Thyroid gland (tissue), 4 donors: Measurements from ENCODE around the gene BTF3. TPM values are rescaled to one million over a fixed set of nuclear protein-coding genes. Genes with fewer than 3 reads are reported as not detected.
"Not testable (repeated sequence)": the region's sequence is repeated elsewhere in the genome, so short reads cannot be mapped to it uniquely, and the experiment has no call there.

Source experiments
- DNase-seq, 2 donors: peaks; one replicate each; pipeline ENCODE4 v3.0.0-alpha.2; 2019
- H3K27ac ChIP-seq, 3 donors: fragments of 200-600 bp; sonication (generic); 1 replicate in 2 of 3; 2 replicates in 1 of 3; pipeline ENCODE4 v1.5.1; 2016 to 2019; ENCODE audit warnings: mild to moderate bottlenecking in 1 of 3, moderate library complexity in 1 of 3
- H3K27me3 ChIP-seq: fragments of 200-600 bp; sonication (generic); one replicate; pipeline ENCODE4 v1.5.1; 2019
- H3K36me3 ChIP-seq, 2 donors: fragments of 200-600 bp; sonication (generic); one replicate each; pipeline ENCODE4 v1.5.1; 2016 to 2019
- H3K4me1 ChIP-seq, 2 donors: fragments of 200-600 bp; sonication (generic); one replicate each; pipeline ENCODE4 v1.5.1; 2017 to 2019
- H3K4me3 ChIP-seq, 3 donors: fragments of 200-600 bp; sonication (generic); replicated peaks in 1 of 3; 1 replicate in 2 of 3; 2 replicates in 1 of 3; pipeline ENCODE4 v1.5.1; 2016; ENCODE audit warnings: mild to moderate bottlenecking in 1 of 3
- H3K9me3 ChIP-seq: fragments of 200-600 bp; sonication (generic); one replicate; pipeline ENCODE4 v1.5.1; 2017
- CTCF ChIP-seq, 6 experiments: fragments of 200-600 bp in 3 of 6; fragments of 450-650 bp in 3 of 6; sonication (generic) in 3 of 6; IDR thresholded peaks; one replicate each; pipeline ENCODE4 v1.5.1; 2016 to 2019; ENCODE audit warnings: antibody characterized with exemption in 6 of 6, mild to moderate bottlenecking in 2 of 6, inconsistent platforms in 1 of 6, moderate library complexity in 1 of 6
- POLR2A ChIP-seq, 2 donors: fragments of 450-650 bp; IDR thresholded peaks; one replicate each; pipeline ENCODE4 v1.6.1; 2017; ENCODE audit warnings: antibody characterized with exemption in 2 of 2, mild to moderate bottlenecking in 2 of 2, moderate library complexity in 1 of 2
- WGBS, 2 donors: methylation state at CpG; one replicate each; pipeline ENCODE4 v1.1.5; 2017; 5-methylcytosine and 5-hydroxymethylcytosine counted together
- intact Hi-C: fragments of 100-400 bp; cut with DNase I; formaldehyde crosslinking; loops from one replicate; pipeline ENCODE4 v1.15.1; 2023
- total RNA-seq, 4 donors: library from RNA; depleted of rRNA; stranded (reverse); fragments of >200 nt; gene quantifications; one replicate each; pipeline ENCODE4 v1.2.3, GENCODE V29; 2016

BTF3 gene
- total RNA-seq, 4 donors from 2014 or later, result 413 to 784 (median 546) TPM

DNA sequence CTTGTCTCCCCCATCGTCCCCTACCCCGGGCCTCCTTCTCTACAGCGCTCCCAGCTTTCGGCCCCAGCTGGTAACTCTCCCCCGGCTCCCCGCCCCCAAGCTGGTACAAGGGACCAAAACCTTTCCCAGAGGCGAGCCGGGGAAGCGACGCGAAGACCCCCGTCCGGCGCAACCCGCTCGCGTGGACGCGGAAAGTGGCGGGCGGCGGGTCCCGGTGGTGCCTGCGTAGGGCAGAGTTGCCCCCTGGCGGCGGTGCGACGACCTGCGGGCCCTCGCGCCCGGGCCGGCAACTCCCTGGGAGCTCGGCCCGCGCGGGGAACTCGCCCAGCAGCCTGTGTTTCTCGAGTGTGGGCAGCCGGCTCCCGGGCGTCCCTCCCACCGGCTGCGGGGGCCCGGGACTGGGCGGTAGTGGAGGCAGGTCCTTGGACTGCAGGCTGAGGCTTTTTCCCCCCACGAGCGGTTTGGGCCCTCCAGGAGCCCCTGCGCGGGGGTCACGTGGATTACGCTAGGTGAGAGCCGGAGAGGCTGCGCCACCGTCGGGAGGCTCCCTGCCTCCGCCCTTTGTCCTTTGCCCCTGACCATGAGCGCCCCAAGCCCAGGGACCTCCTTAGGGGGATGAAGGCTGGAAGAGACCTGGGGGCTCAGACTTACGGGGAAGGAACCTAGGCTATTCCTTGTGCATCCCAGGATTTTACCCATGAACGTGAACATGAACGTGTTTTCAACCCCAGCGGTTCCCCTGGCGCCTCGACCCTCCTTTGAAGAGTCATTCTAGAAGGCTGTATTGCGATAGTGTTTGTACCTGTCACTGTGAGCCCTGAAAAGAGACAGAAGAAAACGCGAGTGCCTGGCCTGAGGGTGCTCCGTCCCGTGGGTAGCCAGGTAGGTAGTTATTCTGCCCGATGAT is 46.8 kb upstream of the BTF3 start:
- intact Hi-C loops, result no loop called here

GRCh38 chr5:73452215-73452614 is 46.0 kb upstream of the BTF3 start:
- intact Hi-C loops, result no loop called here
- peaks cover 50% of the 10 kb centered on the region for H3K27me3 ChIP-seq
- no peak overlapping the region for H3K4me3 ChIP-seq

More for the DNA sequence above, 46.8 kb upstream of the BTF3 start:
- Histone ChIP-seq H3K4me1 (peaks cover 10 to 16% of the 10 kb centered on the region in 2 donors), H3K9me3 (no peaks in the 10 kb centered on the region), H3K4me3 (no peak overlapping the region), H3K27me3 (peaks cover 54% of the 10 kb centered on the region), H3K36me3 (no peaks in the 10 kb centered on the region), H3K27ac (no peak overlapping the region)
- 6 to 10% methylated on average over 18 of the region's 70 CpGs for WGBS, 2 donors
- TF ChIP-seq POLR2A (IDR thresholded peaks at IDR 0.05) (no peak), CTCF (IDR thresholded peaks at IDR 0.05) (peak; percentile 44 to 91 (median 78))
- peak; percentile 57 to 58 for DNase-seq

GRCh38 chr5:73454379-73455036 is 43.7 kb upstream of the BTF3 start:
- Histone ChIP-seq H3K4me3 (no peak overlapping the region), H3K4me1 (peaks cover 7 to 10% of the 10 kb centered on the region in 2 donors), H3K27ac (no peak overlapping the region), H3K36me3 (no peaks in the 10 kb centered on the region), H3K27me3 (peaks cover 39% of the 10 kb centered on the region), H3K9me3 (no peaks in the 10 kb centered on the region)
- no peak for TF ChIP-seq POLR2A (IDR thresholded peaks at IDR 0.05)
- peak; percentile 41 to 87 (median 68) for TF ChIP-seq CTCF (IDR thresholded peaks at IDR 0.05)
- DNase-seq, result peak; percentile 56 to 64
- intact Hi-C loops, result no loop called here
- 44 to 46% methylated on average over 6 of the region's 6 CpGs for WGBS, 2 donors

More at GRCh38 chr5:73452215-73452614, 46.0 kb upstream of the BTF3 start:
- WGBS, 2 donors, result 54 to 60% methylated on average over 6 of the region's 6 CpGs
- DNase-seq, result no peak
- TF ChIP-seq POLR2A (IDR thresholded peaks at IDR 0.05) (no peak), CTCF (IDR thresholded peaks at IDR 0.05) (no peak)
- Histone ChIP-seq H3K27ac (no peak overlapping the region), H3K9me3 (no peaks in the 10 kb centered on the region), H3K36me3 (no peaks in the 10 kb centered on the region), H3K4me1 (peaks cover 7 to 16% of the 10 kb centered on the region in 2 donors)

DNA sequence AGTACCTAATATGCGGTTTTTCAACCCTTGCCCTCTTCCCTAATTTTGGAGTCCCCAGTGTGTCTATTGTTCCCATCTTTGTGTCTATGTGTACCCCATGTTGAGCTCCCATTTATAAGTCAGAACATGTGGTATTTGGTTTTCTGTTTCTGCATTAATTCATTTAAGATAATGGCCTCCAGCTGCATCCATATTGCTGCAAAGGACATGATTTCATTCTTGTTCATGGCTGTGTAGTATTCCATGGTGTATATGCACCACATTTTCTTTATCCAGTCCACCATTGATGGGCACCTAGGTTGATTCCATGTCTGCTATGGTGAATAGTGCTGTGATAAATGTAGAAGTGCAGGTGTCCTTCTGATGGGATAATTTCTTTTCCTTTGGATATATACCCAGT is 41.8 kb upstream of the BTF3 start:
- DNase-seq, H3K36me3 ChIP-seq, H3K27ac ChIP-seq, H3K9me3 ChIP-seq, intact Hi-C loops, H3K4me1 ChIP-seq, H3K4me3 ChIP-seq: not testable (repeated sequence)
- H3K27me3 ChIP-seq, result peaks cover 20% of the 10 kb centered on the region
- WGBS, 2 donors, result 85 to 92% methylated on average over 1 of the region's 1 CpG

DNA sequence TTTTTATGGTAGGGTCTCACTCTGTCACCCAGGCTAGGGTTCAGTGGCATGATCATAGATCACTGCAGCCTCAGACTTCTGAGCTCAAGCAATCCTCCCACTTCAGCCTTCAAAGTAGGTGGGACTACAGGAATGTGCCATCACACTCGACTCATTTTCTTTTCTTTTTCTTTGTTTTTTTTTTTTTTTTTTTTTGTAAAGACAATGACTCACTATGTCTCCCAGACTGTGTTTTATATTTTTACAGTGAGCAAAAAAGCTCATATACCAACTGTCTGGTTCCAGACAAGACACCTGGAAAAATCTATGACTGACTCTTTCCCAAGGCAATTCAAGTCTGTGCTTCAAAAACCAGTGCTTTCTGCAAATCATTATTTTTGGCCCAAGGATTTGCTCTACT is 38.9 kb upstream of the BTF3 start:
- WGBS, 2 donors, result 64 to 70% methylated on average over 1 of the region's 1 CpG
- intact Hi-C loops, result no loop called here
- Histone ChIP-seq H3K4me3 (no peak overlapping the region), H3K27ac (no peak overlapping the region), H3K27me3 (no peaks in the 10 kb centered on the region), H3K9me3 (no peaks in the 10 kb centered on the region), H3K4me1 (no peaks in the 10 kb centered on the region), H3K36me3 (no peaks in the 10 kb centered on the region)
- TF ChIP-seq POLR2A (IDR thresholded peaks at IDR 0.05) (no peak), CTCF (IDR thresholded peaks at IDR 0.05) (no peak)
- DNase-seq, result no peak
